Endometrial microvascular endothelial cells (primary cell): Measurements from ENCODE around the gene COTL1. TPM values are rescaled to one million over a fixed set of nuclear protein-coding genes. Genes with fewer than 3 reads are reported as not detected.
"Not testable (repeated sequence)": the region's sequence is repeated elsewhere in the genome, so short reads cannot be mapped to it uniquely, and the experiment has no call there.

Experiments used
- in situ Hi-C: cut with HindIII; loops from 2 replicates; pipeline ENCODE4 v1.10.0; 2017; ENCODE audit warnings: low sequenced_read_pairs, low pct_unique_long_range_greater_than_20kb; ENCODE audit errors: inconsistent ontology term
- total RNA-seq: library from RNA; depleted of rRNA; stranded (reverse); fragments of >200 nt; gene quantifications from one replicate; pipeline ENCODE4 v1.2.3, GENCODE V29; 2015; ENCODE audit errors: inconsistent ontology term

The COTL1 gene
- total RNA-seq, 1 donor from 2014 or later: 196 TPM

DNA sequence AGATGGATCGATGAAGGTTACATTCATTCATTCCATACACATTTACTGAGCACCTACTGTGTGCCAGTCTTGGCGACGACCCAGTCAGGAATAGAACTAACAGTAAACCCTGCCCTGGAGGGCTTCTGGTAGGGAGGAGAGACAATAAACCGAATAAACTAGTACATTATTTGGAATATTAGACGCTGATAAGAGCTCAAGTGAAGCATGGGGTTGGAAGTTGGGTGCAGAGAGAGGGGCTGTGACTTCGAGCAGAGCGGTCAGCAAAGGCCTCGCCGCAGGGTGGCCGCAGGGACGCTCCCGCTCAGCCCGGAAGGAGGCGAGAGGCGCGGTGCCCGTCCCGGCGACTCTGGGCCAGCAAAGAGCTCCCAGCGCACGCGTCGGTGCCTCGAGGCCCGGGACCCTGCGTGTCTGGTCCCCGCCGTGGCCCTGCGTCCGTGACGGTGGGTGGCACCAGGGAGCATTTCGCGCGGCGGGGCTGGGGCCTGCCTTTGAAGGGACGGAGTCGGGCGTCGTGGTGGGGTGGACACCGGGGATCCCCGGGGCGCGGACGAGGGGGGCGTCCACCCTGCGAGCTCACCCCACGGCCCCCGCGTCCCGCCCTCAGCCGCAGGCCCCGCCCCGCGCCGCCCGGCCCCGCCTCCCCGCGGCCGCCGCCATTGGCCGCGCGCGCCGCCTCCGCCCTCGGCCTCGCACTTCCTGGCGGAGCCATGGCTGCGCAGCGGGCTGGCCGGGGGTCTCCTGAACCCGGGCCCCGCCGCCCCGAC, 30.1 kb upstream of the COTL1 start, which contains the start of gene KLHL36:
KLHL36 (plus strand) TSS at position 684 of the 767 bp plus-strand sequence. CDS start 2,357 bp downstream, outside the sequence.
- in situ Hi-C loops: no loop called here

DNA sequence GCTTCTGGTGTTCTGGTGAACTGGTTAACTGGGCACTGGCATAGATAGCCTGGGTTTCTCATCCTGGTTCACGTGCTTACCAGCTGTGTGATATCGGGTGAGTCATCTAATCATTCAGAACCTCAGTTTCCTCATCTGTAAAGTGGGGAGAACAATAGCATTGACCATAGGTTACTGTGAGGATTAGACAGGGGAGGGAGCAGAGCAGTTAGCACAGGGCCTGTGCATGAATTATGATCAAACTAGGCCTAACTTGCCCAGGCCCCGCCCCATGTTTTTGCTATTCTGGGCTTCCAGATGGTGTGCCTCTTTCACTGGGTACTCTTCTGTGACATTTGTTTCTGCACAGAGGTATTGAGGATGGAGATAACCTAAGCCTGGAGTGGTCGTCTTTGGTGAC, 25.8 kb upstream of the COTL1 start:
- in situ Hi-C loops: no loop called here

DNA sequence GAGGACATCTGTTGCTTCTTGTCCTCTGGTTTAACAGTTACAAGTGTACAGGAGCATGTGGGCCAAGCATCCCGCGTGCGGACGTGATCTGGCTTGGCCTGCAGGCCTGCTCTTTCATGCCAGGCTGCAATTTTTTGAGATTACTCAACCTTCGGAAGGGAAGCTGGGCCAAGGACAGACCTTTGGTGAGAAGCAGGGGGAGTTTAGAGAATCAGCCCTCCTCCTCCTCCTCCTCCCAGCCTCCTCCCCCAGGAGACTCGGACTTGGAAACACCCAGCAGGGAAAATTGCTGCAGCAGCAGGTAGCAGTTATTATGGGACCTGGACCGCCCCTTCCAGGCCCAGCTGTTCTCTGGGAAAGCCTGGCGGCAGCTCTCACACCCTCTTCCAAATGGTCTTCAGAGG, 25.3 kb upstream of the COTL1 start:
- in situ Hi-C loops: no loop called here

DNA sequence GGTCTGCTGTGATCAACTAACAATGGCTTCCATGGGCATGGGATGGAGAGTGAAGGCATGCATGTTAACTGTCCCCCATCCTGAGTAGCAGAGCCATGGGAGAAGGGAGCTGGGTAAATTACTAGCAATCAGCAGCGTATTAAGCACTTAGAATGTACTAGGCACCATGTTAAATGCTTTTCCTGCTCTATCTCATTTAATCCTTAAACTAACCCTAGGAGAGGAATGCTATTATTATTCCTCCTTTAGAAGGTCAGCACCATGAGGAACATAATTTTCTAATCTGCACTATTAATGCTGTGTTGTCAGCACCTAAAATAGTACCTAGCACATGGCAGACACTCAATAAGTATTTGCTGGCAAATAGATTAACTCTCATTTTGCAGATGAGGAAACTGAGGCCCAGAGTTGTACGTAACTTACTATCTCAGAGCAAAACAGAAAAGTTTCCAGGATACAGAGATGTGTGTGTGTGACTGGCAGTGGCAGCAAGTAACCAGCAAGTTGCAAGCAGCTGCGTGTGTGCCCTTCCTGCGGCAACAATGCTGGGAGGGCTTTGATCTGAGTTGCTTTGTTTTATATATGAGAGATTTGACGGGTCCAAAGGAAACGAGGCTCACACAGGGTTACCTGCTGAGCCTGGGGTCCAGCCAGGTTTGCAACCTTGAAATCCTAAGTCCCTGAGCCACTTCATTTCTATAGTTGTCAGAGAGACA, 23.9 kb upstream of the COTL1 start:
- in situ Hi-C loops: no loop called here

DNA sequence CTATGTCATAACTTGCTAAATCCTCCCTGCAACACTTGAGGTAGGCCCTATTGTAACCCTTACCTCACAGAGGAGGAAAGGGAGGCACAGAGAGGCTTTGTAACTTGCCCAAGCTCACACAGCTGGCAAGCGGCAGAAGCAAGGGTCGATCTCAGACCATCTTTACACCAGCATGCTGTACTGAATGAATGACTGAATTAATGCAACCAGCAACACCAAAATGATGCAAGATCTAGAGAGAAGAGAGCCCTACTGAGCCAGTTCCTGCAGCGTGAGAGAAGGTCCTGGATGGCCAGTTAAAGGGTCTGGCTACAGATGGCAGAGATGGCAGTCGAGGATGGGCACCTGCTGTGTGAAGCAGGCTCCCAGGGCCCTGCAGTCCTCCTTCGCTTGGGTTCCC, 22.3 kb upstream of the COTL1 start:
- in situ Hi-C loops: no loop called here

DNA sequence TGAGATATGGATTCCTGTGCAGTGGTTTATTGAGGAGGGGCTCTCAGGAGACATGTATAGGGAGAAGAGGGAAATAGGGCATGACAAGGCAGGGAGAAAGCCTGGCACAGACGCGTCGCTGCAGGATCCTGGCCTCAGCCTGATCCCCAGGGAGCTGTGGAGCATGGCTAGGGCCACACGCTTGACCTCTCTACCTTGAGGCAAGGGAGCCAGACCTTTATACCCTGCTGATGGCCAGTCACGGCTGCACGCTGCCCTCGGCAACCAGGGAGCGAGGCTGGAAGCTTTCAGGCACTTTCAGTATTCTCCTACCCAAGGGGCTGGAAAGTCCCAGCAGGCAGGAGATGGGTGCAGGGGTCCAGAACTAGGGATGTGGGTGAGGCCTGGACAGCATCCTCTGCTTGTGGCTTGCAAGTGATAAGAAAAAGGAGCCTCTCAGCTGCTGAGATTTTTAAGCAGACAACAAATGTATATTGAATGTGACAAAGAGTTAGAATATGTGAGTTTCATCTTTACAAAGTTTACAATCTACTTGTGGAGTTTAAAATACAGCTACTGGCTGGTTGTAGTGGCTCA, 20.4 kb upstream of the COTL1 start:
- in situ Hi-C loops: no loop called here

DNA sequence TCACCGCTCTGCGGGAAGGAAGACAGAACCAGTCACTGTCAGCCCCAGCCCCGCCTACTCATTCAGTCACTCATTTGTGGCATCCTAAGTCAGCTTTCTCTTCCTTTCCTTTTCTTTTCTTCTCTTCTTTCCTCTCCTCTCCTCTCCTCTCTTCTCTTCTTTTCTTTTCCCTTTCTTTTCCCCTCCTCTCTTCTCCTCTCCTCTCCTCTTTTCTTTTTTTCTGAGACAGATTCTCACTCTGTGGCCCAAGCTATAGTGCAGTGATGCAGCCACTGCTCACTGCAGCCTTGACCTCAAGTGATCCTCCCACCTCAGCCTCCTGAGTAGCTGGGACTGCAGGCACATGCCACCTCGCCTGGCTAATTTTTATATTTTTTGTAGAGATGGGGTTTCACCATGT, 19.8 kb upstream of the COTL1 start:
- in situ Hi-C loops: no loop called here

DNA sequence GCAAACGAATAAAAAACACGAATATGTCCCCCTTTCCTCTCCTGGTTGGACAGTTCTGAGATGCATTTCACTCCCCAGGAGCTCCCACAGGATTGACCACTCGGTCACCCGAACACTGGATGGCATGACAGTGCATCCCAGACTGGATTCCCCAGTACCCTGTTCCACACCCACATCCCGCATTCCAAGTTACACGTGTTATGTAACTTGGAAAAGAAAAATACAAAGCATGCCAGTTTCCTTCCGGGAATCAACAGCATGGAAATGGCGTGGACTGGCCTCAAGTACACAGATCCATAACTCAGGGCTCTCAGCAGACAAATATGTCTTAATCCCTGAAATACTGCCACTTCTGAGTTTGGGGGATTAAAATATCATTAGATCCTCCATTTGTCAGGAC, 17.8 kb upstream of the COTL1 start:
- in situ Hi-C loops: no loop called here

DNA sequence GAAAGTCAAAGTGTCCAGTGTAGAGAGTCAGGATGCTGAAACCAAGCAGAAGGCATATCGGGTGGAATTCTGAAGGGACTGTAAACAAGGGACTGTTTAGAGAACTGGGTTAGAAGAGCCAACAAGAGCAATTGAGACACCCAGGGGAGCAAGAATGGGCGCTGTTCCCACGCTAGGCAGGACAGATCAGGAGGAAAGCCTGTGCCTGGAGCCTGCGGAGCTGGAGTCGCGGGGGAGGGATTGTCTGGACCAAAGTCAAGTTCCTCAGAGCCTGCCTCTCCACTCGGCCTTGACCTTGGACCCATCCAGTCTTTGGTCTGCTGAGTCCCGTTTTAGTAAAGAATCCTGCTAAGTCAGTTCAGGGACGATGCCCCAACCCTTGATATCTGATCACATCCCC, 15.7 kb upstream of the COTL1 start:
- in situ Hi-C loops: no loop called here

DNA sequence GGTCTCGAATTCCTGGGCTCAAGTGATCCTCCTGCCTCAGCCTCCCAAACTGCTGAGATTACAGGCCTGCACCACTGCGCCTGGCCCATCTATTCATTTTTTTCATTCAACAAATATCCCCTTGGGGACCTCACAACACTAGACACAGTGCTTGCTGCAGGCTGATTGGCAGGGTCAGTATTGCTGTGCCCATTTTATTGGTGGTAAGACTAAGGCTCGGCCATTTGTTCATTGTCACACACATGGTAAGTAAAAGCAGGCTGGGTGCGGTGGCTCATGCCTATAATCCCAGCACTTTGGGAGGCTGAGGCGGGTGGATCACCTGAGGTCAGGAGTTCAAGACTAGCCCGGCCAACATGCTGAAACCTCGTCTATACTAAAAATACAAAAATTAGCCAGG, 15.0 kb upstream of the COTL1 start:
- in situ Hi-C loops: not testable (repeated sequence)

DNA sequence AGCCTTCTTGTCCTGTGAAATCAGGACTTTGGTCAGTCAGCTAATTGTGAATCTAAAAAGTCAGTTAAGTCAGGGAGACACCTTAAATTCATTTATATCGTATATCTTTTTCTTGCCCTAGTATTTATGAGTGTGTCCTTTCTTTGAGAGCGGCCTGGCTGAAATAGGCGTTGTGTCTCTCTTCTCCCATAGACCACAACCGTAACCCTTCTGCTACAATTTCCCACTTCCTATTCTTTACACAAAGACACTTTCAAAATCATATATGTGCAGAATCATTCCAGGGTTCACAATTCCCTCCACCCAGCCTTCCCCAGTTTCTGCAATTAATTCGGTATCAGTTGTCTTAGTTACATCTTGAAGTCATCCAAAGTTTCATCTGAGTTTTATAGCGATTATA, 14.0 kb upstream of the COTL1 start:
- in situ Hi-C loops: no loop called here

DNA sequence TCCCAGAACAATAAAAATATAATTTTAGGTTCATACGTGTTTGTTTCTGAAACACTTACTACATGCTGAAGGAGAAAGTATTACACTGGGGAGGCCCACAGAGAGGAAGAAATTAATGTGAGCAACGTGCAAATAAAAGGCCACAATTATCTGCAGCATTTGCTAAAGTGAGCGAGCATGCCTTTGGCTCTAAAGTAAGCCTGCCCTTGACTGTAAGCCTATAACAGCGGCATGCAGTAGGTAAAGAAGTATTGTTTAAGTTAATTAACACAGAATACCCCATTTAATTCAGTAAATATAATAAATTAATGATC, 13.2 kb upstream of the COTL1 start:
- in situ Hi-C loops: no loop called here

DNA sequence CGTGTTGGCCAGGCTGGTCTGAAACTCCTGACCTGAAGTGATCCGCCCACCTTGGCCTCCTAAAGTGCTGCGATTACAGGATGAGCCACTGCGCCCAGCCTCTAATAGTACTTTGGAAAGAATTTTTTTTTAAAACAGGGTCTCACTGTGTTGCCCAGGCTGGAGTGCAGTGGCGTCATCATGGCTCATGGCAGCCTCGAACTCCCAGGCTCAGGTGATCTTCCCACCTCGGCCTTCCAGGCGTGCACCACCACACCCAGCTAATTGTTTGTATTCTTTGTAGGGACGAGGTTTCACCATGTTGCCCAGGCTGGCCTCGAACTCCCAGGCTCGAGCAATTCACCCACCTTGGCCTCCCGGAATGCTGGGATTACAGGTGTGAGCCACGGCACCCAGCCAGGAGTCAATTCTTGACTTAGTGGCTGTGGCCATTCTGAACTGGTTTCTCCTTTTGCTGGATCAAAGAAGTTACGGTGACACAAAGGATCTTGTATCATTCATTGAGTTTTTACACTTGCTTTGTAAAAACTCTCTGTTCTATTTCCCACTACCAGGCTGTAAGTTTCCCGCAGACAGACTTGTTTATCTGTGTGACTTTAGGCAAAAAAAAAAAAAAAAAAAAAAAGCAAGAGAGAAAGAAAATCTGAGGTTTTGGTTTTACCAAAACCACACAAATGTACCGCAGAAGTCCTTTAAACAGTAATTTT, 12.7 kb upstream of the COTL1 start:
- in situ Hi-C loops: no loop called here

DNA sequence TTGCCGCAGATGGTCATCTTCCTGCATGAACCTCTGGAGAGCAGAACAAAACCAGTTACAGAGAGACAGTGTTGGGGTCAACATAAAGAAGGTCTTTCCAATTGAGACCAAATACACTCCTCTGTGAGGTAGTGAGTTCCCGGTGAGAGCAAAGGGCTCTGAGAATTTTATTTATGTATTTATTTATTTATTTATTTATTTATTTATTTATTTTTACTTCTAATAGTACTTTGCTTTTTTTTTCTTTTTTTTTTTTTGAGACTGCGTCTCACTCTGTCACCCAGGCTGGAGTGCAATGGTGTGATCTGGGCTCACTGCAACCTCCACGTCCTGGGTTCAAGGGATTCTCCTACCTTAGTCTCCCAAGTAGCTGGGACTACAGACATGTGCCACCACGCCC, 12.1 kb upstream of the COTL1 start:
- in situ Hi-C loops: no loop called here

DNA sequence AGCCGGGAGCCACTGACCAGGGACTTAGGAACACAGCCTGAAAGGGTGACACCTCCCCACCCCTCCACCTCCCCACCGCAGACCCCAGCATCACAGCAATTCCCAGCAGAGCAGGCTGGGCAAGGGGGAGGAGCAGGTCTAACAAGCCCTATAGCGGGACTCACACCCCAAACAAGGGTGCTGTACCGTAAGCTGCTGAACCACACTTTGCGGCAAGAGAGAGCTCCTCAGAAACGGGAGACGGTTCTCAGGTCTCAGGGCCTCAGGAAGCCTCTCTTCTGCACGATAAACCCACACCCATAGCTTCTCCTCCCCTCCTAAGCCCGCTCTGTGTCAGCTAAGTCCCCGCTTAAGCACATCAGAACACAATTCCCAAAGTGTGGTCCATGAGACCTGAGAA, 11.7 kb upstream of the COTL1 start:
- in situ Hi-C loops: no loop called here

DNA sequence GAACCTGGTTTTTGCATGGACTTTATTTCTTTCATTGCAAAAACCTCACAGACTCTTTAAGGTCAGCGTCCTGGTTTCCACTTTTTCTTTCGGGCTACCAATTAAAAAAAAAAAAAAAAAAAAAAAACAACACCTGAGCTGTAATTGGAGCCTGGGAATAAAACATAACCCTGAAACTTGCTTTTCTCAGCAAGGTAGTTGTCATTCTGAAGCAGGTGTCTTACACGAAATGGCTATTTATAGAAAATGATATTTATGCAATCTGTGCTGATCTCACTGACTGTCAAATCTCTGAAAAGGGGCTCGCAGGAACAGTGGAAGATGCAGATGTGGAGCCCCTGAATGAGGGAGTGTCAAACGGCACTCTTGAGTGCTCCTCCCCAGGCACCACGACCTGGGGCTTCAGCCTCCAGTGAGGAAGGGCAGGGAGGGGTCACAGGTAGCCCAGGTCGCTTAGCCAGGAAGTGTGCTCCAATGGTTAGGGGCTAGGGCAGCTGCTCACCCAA, 10.4 kb upstream of the COTL1 start:
- in situ Hi-C loops: no loop called here

DNA sequence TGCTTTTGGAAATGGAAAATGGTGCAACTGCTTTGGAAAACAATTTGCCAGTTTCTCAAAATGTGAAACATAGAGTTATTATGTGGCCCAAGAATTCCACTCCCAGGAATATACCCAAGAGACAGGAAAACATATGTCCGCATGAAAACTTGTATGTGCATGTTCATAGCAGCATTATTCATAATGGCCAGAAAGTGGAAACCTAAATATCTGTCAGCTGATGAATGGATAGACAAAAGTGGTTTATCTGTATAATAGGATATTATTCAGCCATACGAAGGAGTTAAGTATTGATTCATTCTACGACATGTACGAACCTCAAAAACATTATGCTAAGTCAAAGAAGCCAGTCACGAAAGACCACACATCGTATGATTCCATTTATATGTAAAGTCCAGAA, 7.7 kb upstream of the COTL1 start:
- in situ Hi-C loops: no loop called here

DNA sequence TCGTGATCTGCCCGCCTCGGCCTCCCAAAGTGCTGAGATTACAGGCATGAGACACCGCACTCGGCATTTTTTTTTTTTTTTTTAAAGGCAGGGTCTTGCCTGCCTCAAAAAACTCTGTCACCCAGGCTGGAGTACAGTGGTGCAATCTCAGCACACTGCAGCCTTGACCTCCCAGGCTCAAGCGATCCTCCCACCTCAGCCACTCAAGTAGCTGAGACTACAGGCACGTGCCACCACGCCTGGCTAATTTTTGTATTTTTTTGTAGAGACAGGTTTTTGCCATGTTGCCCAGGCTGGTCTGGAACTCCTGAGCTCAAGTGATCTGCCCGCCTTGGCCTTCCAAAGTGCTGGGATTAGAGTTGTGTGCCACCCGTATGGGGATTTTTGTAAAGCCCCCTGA, 3.0 kb upstream of the COTL1 start:
- in situ Hi-C loops: not testable (repeated sequence)

DNA sequence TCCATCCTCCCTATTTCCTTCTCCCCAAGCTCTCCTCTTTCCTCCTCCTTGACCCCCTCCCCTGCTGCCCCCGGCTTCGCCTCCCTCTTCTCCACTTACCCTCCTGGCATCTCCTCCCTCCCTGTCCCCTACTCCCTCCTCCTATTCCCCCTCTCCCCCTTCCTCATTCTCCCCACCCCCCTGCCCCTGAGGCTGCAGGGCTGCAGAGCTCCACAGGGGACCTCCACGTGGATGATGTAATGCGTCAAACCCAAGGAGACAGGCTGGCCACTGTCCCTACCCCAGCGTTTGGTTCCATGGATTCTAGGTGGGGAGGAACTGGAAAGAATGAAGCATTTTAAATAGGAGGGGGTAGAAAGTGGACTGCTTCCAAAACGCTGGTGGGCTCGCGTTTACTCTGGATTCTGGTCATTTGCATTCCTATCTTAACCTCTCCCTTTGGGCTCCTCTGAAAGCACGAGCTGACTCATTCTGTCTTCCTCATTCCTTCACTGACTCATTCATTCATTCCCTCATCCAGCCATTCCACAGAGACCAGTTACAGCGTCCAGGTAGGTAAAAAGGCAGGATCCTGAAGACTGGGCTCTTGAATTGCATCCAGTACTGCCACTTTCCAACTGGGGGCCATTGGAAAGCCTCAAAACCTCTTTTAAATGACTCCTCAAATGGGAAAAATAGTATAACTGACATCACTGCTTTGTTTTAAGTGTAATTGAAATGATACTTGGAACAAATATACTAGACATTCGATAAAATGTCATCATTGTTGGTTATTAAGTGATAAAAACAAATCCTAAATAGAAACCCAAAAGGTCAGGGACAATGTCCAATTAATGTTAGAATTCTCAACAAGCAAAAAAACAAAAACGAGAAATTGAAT, 943 bp upstream of the COTL1 start:
- in situ Hi-C loops: no loop called here
